Measurements from ENCODE around the gene TCEAL9. TPM values are rescaled to one million over a fixed set of nuclear protein-coding genes. Genes with fewer than 3 reads are reported as not detected.
"Not testable (repeated sequence)": the region's sequence is repeated elsewhere in the genome, so short reads cannot be mapped to it uniquely, and the experiment has no call there.

The TCEAL9 gene
- total RNA-seq, 2 donors from 2014 or later, result 1.6 to 3.5 TPM

DNA sequence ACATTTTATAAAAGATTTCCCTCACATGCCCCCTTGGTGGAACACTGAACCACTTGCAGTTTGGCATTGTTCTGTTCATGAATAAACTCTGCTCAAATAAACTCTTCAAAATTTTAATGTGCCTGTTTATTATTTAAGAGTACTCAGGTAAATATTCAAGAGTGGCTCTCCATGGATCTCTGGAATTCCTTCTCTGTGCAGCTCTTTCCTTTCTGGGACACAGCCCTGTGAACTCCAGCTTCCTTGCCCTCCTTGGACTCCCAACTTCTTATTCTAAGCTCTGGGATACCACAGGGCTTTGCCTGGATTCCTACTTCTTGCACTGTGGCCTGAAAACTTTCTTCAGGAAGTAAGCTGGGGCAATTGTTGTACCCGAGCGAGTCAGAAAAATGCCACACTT is 28.4 kb downstream of the TCEAL9 start:
- H3K9me3 Mint-ChIP-seq, result no peaks in the 10 kb centered on the region
- H3K4me1 Mint-ChIP-seq (ENCODE audit: low read depth), result no peaks in the 10 kb centered on the region
- no peak for ATAC-seq (replicated peaks in 1 of 2)
- H3K27me3 Mint-ChIP-seq (ENCODE audit: low read depth), result peaks cover 23% of the 10 kb centered on the region
- no peak overlapping the region for H3K27ac Mint-ChIP-seq
- no peak for DNase-seq
- H3K4me3 Mint-ChIP-seq, result no peak overlapping the region
- H3K36me3 Mint-ChIP-seq (ENCODE audit: insufficient read depth in 2 of 2), result no peaks in the 10 kb centered on the region

DNA sequence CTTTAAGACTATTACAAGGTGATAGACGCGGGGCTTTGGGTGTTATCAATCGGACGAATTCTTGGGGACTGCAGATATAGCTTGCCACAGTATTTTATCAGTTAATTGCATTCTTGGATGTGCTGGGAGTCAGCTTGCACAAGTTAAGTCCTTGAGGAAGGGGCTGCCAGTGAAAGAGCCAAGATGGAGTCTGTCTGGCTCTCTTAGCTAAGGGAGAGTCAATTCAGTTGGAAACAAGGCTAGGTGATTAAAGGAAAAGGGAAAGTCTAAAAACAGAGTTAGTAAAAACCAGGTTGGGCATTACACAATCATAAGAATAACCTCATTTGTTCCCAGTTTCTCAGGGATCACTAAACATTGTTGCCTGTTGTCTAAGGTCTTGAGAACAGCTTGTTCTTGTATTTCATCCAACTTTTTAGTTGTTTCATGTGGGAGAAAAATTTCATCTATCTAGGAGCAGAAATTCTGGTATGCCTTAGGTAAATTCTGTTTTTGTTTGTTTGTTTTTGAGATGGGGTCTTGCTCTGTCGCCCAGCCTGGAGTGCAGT is 29.1 kb downstream of the TCEAL9 start:
- H3K4me3 Mint-ChIP-seq; H3K4me1 Mint-ChIP-seq (ENCODE audit: low read depth); H3K27ac Mint-ChIP-seq; DNase-seq; H3K9me3 Mint-ChIP-seq; ATAC-seq (replicated peaks in 1 of 2); H3K36me3 Mint-ChIP-seq (ENCODE audit: insufficient read depth in 2 of 2): not testable (repeated sequence)
- H3K27me3 Mint-ChIP-seq (ENCODE audit: low read depth), result peaks cover 24% of the 10 kb centered on the region

DNA sequence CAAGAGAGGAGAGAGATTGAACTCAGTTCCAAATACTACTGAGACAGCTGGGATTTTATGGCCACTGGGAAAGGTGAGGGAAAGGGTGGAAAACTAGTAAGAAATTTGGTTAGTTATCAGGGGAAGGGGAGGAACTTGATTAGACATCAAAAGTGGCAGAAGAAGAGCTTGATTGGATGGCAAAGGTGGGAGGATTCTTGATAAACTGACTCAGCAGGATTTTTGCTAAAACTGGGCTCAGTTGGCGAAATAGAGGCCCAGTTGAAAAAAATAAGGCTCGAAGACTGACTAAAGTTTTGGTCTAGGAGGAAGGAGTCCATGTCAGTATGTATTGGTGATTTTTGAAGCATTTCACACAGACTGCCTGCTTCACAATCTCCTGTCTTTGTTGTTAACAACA is 30.0 kb downstream of the TCEAL9 start:
- Mint-ChIP-seq H3K36me3 (ENCODE audit: insufficient read depth in 2 of 2) (no peaks in the 10 kb centered on the region), H3K27ac (no peak overlapping the region), H3K9me3 (no peaks in the 10 kb centered on the region), H3K27me3 (ENCODE audit: low read depth) (peaks cover 34% of the 10 kb centered on the region), H3K4me1 (ENCODE audit: low read depth) (no peaks in the 10 kb centered on the region), H3K4me3 (no peak overlapping the region)
- DNase-seq (no peak), ATAC-seq (replicated peaks in 1 of 2) (no peak)

DNA sequence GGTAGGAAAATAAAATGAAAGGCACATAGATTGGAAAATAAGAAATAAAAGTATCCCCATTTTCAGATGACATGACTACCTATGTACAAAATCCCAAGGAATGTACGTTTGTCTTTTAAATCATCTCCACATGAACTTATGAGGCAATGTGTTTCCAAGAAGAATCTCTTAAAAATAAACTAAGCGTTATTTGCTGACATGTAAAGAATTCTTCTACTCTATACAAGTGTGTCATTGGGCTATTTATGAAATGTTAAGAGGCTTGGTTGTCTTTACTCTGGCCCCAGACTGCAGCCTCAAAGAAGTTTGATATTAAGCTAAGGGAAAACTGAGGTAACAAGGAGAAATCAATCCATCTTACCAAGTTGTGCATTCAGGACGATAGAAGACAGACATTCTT is 37.2 kb downstream of the TCEAL9 start:
- ATAC-seq (replicated peaks in 1 of 2), result no peak
- Mint-ChIP-seq H3K36me3 (ENCODE audit: insufficient read depth in 2 of 2) (no peaks in the 10 kb centered on the region), H3K4me3 (no peak overlapping the region), H3K27ac (no peak overlapping the region), H3K27me3 (ENCODE audit: low read depth) (peaks cover 48% of the 10 kb centered on the region), H3K4me1 (ENCODE audit: low read depth) (no peaks in the 10 kb centered on the region), H3K9me3 (no peaks in the 10 kb centered on the region)
- no peak for DNase-seq

DNA sequence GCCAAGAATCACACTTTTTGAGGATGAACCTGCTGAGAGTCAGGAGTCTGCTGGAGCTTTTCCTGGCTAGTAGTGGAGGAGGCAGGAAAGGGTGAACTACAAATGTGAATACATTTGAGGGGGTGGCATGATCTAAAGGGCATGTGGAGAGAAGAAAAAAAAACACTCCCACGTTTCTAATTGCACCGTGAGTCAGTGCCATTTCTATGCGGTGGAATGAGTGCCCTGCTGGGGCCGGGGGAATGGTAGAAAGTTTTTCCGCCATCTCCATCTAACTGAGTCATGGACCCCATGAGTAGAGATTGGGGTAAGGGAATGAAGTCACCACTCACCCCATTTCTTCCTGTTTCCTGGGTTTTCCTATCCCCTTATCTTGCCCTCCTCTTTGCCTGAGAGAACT is 39.9 kb downstream of the TCEAL9 start:
- no peaks in the 10 kb centered on the region for H3K36me3 Mint-ChIP-seq (ENCODE audit: insufficient read depth in 2 of 2)
- peaks cover 38% of the 10 kb centered on the region for H3K27me3 Mint-ChIP-seq (ENCODE audit: low read depth)
- no peaks in the 10 kb centered on the region for H3K9me3 Mint-ChIP-seq
- H3K4me3 Mint-ChIP-seq, result no peak overlapping the region
- ATAC-seq (replicated peaks in 1 of 2) (no peak), DNase-seq (no peak)
- no peak overlapping the region for H3K27ac Mint-ChIP-seq
- no peaks in the 10 kb centered on the region for H3K4me1 Mint-ChIP-seq (ENCODE audit: low read depth)

DNA sequence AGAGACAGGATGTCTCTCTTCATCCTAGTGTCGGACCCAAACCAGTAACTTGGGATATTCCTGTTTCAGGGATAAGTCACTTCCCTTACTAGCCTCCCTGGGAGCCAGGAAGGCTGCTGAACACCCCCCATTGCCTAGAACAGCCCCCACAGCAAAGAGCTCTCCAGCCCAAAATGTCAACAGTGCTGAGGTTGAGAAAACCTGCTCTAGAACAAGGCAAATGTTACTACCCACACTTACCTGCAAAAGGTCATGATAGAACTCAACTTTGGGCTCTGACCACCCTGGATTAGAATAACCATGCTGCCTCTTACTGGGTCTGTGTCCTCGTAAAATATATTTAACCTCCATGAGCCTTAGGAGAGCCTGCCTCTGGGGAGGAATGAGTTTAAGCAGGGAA is 40.4 kb downstream of the TCEAL9 start:
- Mint-ChIP-seq H3K27ac (no peak overlapping the region), H3K27me3 (ENCODE audit: low read depth) (peaks cover 36% of the 10 kb centered on the region), H3K4me1 (ENCODE audit: low read depth) (no peaks in the 10 kb centered on the region), H3K4me3 (no peak overlapping the region), H3K9me3 (no peaks in the 10 kb centered on the region), H3K36me3 (ENCODE audit: insufficient read depth in 2 of 2) (no peaks in the 10 kb centered on the region)
- no peak for DNase-seq
- no peak for ATAC-seq (replicated peaks in 1 of 2)

DNA sequence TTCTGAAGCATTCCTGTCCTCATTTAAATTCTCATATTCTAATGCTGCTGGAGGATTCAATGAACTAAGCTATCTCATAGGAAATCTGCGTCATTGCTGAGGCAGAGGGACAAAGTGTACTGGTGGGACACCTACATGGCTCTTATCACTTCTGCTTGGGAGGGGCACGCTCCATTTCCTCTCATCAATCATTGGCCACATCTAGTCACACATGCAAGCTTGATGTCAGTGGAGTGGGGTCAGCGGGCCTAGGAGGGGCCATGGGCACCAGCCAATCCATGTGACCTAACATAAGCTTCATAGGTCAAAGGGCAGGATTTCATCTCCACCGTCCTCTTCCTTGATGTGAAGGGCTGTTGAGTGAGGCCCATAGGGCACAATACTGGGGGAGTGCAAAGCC is 41.4 kb downstream of the TCEAL9 start:
- Mint-ChIP-seq H3K27ac (no peak overlapping the region), H3K4me3 (no peak overlapping the region)
- no peak for ATAC-seq (replicated peaks in 1 of 2)

DNA sequence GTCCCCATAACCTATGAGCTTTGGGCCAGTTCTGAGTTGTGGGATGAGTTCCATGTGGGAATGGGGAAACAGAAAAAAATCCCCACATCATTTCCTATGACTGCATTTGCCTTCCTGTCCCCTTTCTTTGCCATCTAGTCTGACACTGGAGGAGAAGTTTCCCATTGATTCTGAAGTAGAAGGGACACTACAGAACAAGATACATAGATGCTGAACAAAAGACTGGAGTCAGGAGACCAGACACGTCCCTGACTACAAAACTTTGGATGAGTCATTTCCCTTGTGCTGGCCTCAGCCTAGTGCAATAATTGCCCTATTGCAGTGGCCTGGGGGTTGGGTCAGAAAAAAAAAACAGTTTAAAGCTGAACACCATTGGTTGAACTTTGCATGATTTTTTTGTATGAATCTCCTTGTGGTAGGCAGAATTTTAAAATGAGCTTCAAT is 42.1 kb downstream of the TCEAL9 start:
- H3K36me3 Mint-ChIP-seq (ENCODE audit: insufficient read depth in 2 of 2), result no peaks in the 10 kb centered on the region
- peak; percentile 64 to 71 for ATAC-seq (replicated peaks in 1 of 2)
- no peak overlapping the region for H3K27ac Mint-ChIP-seq
- peak in 1 of 2 donors; percentile 4 for DNase-seq
- H3K4me3 Mint-ChIP-seq, result no peak overlapping the region
- peaks cover 30% of the 10 kb centered on the region for H3K27me3 Mint-ChIP-seq (ENCODE audit: low read depth)
- H3K4me1 Mint-ChIP-seq (ENCODE audit: low read depth), result no peaks in the 10 kb centered on the region
- H3K9me3 Mint-ChIP-seq, result no peaks in the 10 kb centered on the region

More for the DNA sequence above, 41.4 kb downstream of the TCEAL9 start:
- Mint-ChIP-seq H3K4me1 (ENCODE audit: low read depth) (no peaks in the 10 kb centered on the region), H3K9me3 (no peaks in the 10 kb centered on the region), H3K27me3 (ENCODE audit: low read depth) (peaks cover 36% of the 10 kb centered on the region), H3K36me3 (ENCODE audit: insufficient read depth in 2 of 2) (no peaks in the 10 kb centered on the region)
- no peak for DNase-seq

DNA sequence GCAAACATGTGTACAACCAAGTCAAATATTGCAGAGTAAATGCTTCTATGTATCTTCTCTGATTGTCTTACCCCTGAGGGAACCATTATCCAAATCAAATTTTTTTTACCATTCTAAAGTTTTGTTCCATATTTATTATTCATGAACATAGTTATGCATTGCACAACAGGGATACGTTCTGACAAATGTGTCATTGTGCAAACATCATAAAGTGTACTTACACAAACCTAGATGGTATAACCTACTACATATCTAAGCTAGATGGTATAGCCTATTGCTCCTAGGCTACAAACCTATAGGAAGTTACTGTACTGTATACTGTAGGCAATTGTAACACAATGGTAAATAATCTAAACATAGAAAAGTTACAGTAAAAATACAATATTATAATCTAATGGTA is 43.4 kb downstream of the TCEAL9 start:
- Mint-ChIP-seq H3K4me1 (ENCODE audit: low read depth) (peaks cover 6% of the 10 kb centered on the region), H3K9me3 (no peaks in the 10 kb centered on the region), H3K27ac (no peak overlapping the region), H3K27me3 (ENCODE audit: low read depth) (peaks cover 25% of the 10 kb centered on the region), H3K36me3 (ENCODE audit: insufficient read depth in 2 of 2) (no peaks in the 10 kb centered on the region), H3K4me3 (no peak overlapping the region)
- ATAC-seq (replicated peaks in 1 of 2), result no peak
- DNase-seq, result no peak

DNA sequence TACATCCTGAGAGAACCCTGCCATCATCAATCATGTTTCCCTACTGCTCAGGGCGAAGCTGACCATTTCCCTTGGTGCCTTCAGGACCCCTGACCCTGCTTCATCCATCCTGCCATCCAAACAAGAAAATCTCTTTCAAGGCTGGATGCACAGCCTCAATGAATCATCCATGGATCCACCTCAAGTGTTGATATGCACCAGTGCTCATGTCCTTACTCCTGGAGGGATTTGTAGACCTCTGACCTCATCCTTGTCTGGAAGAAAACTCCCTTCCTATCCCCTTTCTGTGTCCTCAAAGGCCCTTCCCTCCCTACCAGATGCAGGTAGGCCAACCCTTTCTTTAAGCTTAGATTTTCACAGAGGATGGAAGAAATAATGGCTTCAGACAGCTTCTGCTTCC is 44.6 kb downstream of the TCEAL9 start:
- H3K9me3 Mint-ChIP-seq, result no peaks in the 10 kb centered on the region
- ATAC-seq (replicated peaks in 1 of 2) (no peak), DNase-seq (no peak)
- peaks cover 35% of the 10 kb centered on the region for H3K27me3 Mint-ChIP-seq (ENCODE audit: low read depth)
- no peak overlapping the region for H3K27ac Mint-ChIP-seq
- H3K4me1 Mint-ChIP-seq (ENCODE audit: low read depth), result peaks cover 15% of the 10 kb centered on the region
- no peak overlapping the region for H3K4me3 Mint-ChIP-seq
- H3K36me3 Mint-ChIP-seq (ENCODE audit: insufficient read depth in 2 of 2), result no peaks in the 10 kb centered on the region

DNA sequence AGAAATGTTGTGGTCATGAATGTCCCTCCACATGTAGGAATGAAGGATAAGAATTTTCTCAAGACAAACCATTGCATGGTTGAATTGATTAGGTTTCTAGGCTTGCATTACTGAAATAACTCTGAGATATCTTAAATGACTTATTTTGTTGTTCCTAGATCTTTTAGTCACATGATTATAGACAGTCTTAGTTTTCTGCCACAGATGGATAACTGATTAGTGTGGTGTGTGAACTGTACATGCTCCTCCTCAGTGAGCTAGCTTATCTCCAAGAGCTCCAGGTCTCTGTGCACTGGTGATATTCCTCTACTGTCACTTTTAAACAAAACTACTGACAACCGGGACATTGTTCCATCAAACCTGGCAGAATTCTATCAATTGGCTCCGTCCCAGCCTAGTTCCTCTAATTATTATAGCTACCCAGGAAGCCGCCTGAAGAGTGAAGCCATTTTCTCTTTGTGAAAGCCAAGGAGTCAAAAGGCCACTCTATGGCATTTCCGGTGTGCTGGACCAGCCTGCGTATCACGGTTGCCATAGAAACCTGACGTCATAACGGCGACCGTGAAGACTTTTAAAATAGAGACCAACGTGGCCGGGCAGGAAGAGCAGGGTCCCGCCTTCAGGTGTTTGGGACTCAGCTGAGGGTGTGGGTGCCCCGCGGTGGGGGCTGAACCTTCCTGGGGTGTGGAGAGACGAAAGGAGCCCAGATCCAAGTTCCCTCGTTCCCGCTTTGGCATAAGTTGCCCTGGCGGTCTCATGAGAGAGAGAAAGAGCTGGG is 48.1 kb downstream of the TCEAL9 start:
- H3K36me3 Mint-ChIP-seq (ENCODE audit: insufficient read depth in 2 of 2), result no peaks in the 10 kb centered on the region
- H3K27me3 Mint-ChIP-seq (ENCODE audit: low read depth), result peaks cover 24% of the 10 kb centered on the region
- H3K4me3 Mint-ChIP-seq, result peak overlapping the region; percentile 90 to 96
- DNase-seq, result peak; percentile 67 to 69
- peak overlapping the region; percentile 87 for H3K27ac Mint-ChIP-seq
- peaks cover 16% of the 10 kb centered on the region for H3K4me1 Mint-ChIP-seq (ENCODE audit: low read depth)
- no peaks in the 10 kb centered on the region for H3K9me3 Mint-ChIP-seq
- ATAC-seq (replicated peaks in 1 of 2), result peak; percentile 92 to 96

DNA sequence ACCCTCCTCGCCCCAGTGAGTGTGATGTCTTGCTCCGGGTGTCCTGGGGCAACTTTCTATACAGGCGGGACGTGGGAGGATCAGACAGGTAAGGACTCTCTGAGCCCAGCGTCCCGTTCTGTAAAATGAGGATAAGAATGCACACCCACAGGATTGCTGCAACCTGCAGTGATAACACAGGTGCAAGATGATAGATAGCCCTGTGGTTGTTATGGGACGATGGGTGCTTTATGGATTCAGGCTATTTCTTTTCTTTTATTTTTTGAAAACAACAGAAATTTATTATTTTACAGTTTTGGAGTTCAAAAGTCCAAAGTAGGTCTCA is 48.7 kb downstream of the TCEAL9 start:
- no peak overlapping the region for H3K27ac Mint-ChIP-seq
- no peaks in the 10 kb centered on the region for H3K9me3 Mint-ChIP-seq
- peaks cover 16% of the 10 kb centered on the region for H3K4me1 Mint-ChIP-seq (ENCODE audit: low read depth)

DNA sequence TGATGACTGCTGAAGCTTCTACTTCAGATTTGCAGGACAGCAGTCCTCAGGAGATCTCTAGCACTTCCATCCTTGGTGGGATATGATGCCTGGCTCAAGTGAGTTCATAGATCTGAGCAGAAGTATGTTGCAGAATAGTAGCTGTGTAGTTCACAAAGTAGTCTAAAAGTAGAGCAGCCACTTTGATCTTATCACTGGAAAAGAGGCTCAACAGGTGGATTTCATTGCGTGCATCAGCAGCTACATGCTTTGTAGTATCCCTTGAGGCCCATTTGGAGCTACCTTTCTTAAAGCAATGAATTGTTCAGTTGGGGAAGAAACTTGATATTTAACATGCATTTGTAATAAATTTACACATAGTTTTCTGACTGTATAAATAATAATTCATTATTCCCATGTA is 50.0 kb downstream of the TCEAL9 start:
- no peak overlapping the region for H3K27ac Mint-ChIP-seq
- ATAC-seq (replicated peaks in 1 of 2), result no peak
- peaks cover 30% of the 10 kb centered on the region for H3K27me3 Mint-ChIP-seq (ENCODE audit: low read depth)
- no peaks in the 10 kb centered on the region for H3K36me3 Mint-ChIP-seq (ENCODE audit: insufficient read depth in 2 of 2)
- DNase-seq, result no peak
- H3K4me1 Mint-ChIP-seq (ENCODE audit: low read depth), result peaks cover 16% of the 10 kb centered on the region
- no peak overlapping the region for H3K4me3 Mint-ChIP-seq
- H3K9me3 Mint-ChIP-seq, result no peaks in the 10 kb centered on the region

More for the DNA sequence above, 48.7 kb downstream of the TCEAL9 start:
- H3K27me3 Mint-ChIP-seq (ENCODE audit: low read depth), result peaks cover 30% of the 10 kb centered on the region
- peak overlapping the region; percentile 90 to 96 for H3K4me3 Mint-ChIP-seq
- no peak for ATAC-seq (replicated peaks in 1 of 2)
- H3K36me3 Mint-ChIP-seq (ENCODE audit: insufficient read depth in 2 of 2), result no peaks in the 10 kb centered on the region
- DNase-seq, result no peak

DNA sequence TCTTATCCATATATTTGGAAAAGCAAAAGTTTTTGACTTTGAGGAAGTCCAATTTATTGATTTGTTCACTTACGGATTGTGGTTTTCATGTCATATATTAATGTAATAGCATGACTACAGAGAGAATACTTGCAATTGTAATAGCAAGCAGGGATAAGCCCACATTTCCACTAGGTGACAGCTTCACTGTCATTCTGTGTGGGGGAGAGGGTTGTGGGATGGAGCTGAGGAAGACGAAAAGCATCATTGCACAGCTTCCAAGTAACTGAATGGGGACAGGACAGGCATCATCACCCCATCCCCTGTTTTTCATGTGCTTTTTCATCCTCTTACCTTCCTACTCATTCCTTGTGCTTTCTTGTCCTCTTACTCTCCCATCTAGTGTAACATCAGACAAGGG is 51.5 kb downstream of the TCEAL9 start:
- no peak overlapping the region for H3K27ac Mint-ChIP-seq
- H3K27me3 Mint-ChIP-seq (ENCODE audit: low read depth), result peaks cover 29% of the 10 kb centered on the region
- H3K9me3 Mint-ChIP-seq, result no peaks in the 10 kb centered on the region
- peaks cover 16% of the 10 kb centered on the region for H3K4me1 Mint-ChIP-seq (ENCODE audit: low read depth)
- DNase-seq (no peak), ATAC-seq (replicated peaks in 1 of 2) (no peak)
- H3K36me3 Mint-ChIP-seq (ENCODE audit: insufficient read depth in 2 of 2), result no peaks in the 10 kb centered on the region
- no peak overlapping the region for H3K4me3 Mint-ChIP-seq

All from activated T-cell treated with anti-CD3 and anti-CD28 coated beads, Interleukin-2, amount 50 U/mL, for 72 hours (primary cell).